SU-DHL-6 (cell line): ENCODE measurements around the gene FAAH2.
"Not testable (repeated sequence)": the region's sequence is repeated elsewhere in the genome, so short reads cannot be mapped to it uniquely, and the experiment has no call there.

ENCODE experiments used
- H2AFZ ChIP-seq: fragments of 200-600 bp; sonication (generic); 2 replicates; pipeline ENCODE4 v1.6.1; 2014; ENCODE audit warnings: low read depth, mild to moderate bottlenecking, moderate library complexity, mixed read lengths, antibody characterized with exemption, low read length; ENCODE audit not compliant: severe bottlenecking
- H3F3A ChIP-seq: fragments of 200-600 bp; shearing (Covaris generic); 2 replicates; pipeline ENCODE4 v1.6.0; 2016; ENCODE audit warnings: antibody characterized with exemption, mild to moderate bottlenecking; ENCODE audit not compliant: insufficient read depth
- H3K27ac ChIP-seq: fragments of 200-600 bp; sonication (generic); 2 replicates; pipeline ENCODE4 v1.5.1; 2016; ENCODE audit warnings: low read depth, mild to moderate bottlenecking, low read length, moderate library complexity, mixed read lengths
- H3K27me3 ChIP-seq: fragments of 200-600 bp; sonication (generic), shearing (Covaris generic); 2 replicates; pipeline ENCODE4 v1.6.0; 2014; ENCODE audit warnings: mild to moderate bottlenecking, low read length
- H3K36me3 ChIP-seq: fragments of 200-600 bp; sonication (generic); 2 replicates; pipeline ENCODE4 v1.6.1; 2014; ENCODE audit warnings: mild to moderate bottlenecking, low read length, mixed read lengths
- H3K4me2 ChIP-seq: fragments of 300-600, 200-600 bp; shearing (Covaris generic), sonication (generic); 2 replicates; pipeline ENCODE4 v1.6.0; 2014; ENCODE audit warnings: low read length, low read depth, mild to moderate bottlenecking; ENCODE audit not compliant: poor library complexity, severe bottlenecking
- H3K4me3 ChIP-seq: fragments of 200-600 bp; sonication (generic); 2 replicates; pipeline ENCODE4 v1.5.1; 2014; ENCODE audit warnings: antibody characterized with exemption, low read length, mild to moderate bottlenecking, mixed read lengths; ENCODE audit not compliant: insufficient read depth, poor library complexity, severe bottlenecking
- H3K79me2 ChIP-seq: fragments of 200-600 bp; sonication (generic); 2 replicates; pipeline ENCODE4 v1.6.1; 2014; ENCODE audit warnings: mild to moderate bottlenecking, low read length, moderate library complexity; ENCODE audit not compliant: insufficient read depth
- H3K9ac ChIP-seq: fragments of 200-600 bp; sonication (generic); 2 replicates; pipeline ENCODE4 v1.7.0; 2014; ENCODE audit warnings: mild to moderate bottlenecking, low read length
- H3K9me2 ChIP-seq: fragments of 200-600 bp; sonication (generic); replicated peaks from 2 replicates; pipeline ENCODE4 v1.6.1; 2014; ENCODE audit warnings: low read length; ENCODE audit not compliant: insufficient read depth
- H3K9me3 ChIP-seq: fragments of 200-600 bp; sonication (generic); 2 replicates; pipeline ENCODE4 v1.6.1; 2014; ENCODE audit warnings: low read length, mixed read lengths; ENCODE audit not compliant: insufficient read depth
- H4K20me1 ChIP-seq: fragments of 200-600 bp; sonication (generic); 2 replicates; pipeline ENCODE4 v1.6.1; 2014; ENCODE audit warnings: low read depth, mild to moderate bottlenecking, antibody characterized with exemption, low read length, moderate library complexity, mixed read lengths
- CTCF ChIP-seq: fragments of 200-600 bp; sonication (generic); IDR thresholded peaks from one replicate; pipeline ENCODE4 v1.5.1; 2017; ENCODE audit warnings: antibody characterized with exemption, mild to moderate bottlenecking, low read length, moderate library complexity; ENCODE audit not compliant: insufficient read depth, poor library complexity, severe bottlenecking
- EZH2phosphoT487 ChIP-seq: fragments of 200-600 bp; sonication (generic), shearing (Covaris generic); conservative IDR thresholded peaks from 2 replicates; pipeline ENCODE4 v1.6.1; 2018; ENCODE audit warnings: mild to moderate bottlenecking, antibody characterized with exemption, low read length, moderate library complexity, mixed read lengths

The FAAH2 gene

GRCh38 chrX:57368158-57368557 lies 81.7 kb downstream of the FAAH2 start:
- no peaks in the 10 kb centered on the region for H3F3A ChIP-seq
- H3K9me2 ChIP-seq: no peaks in the 10 kb centered on the region
- no peaks in the 10 kb centered on the region for H3K27me3 ChIP-seq
- no peak overlapping the region for H3K4me2 ChIP-seq
- H3K9ac ChIP-seq: no peak overlapping the region
- TF ChIP-seq CTCF: no peak
- TF ChIP-seq EZH2phosphoT487: no peak
- H3K4me3 ChIP-seq: no peak overlapping the region
- H3K9me3 ChIP-seq: no peaks in the 10 kb centered on the region
- H3K27ac ChIP-seq: no peak overlapping the region
- no peaks in the 10 kb centered on the region for H3K79me2 ChIP-seq
- no peak overlapping the region for H2AFZ ChIP-seq
- no peaks in the 10 kb centered on the region for H3K36me3 ChIP-seq
- H4K20me1 ChIP-seq: no peaks in the 10 kb centered on the region

DNA sequence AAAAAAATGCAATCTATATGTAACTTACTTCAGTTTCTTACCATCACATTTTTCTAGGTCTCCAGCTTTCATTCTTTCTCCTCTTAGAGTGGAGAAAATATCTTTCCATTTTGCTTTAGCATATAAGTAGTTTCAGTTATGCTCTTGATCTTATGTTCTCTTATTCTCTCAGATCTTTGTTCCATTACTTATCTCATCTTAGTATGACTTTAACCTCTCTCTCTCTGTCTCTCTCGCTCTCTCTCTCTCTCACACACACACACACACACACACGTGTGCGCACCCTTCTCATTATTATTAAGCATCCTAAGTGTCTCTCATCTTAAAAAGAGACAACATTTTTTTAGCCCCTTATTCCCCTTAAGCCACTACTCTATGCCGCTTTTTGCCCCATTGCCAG lies 92.8 kb downstream of the FAAH2 start:
- H3K79me2 ChIP-seq: no peaks in the 10 kb centered on the region
- H3K9me2 ChIP-seq: no peaks in the 10 kb centered on the region
- no peaks in the 10 kb centered on the region for H3K27me3 ChIP-seq
- H3K4me3 ChIP-seq: no peak overlapping the region
- no peak overlapping the region for H2AFZ ChIP-seq
- no peak overlapping the region for H3K4me2 ChIP-seq
- no peaks in the 10 kb centered on the region for H3K36me3 ChIP-seq
- no peaks in the 10 kb centered on the region for H4K20me1 ChIP-seq
- no peaks in the 10 kb centered on the region for H3F3A ChIP-seq
- no peaks in the 10 kb centered on the region for H3K9me3 ChIP-seq
- H3K27ac ChIP-seq: no peak overlapping the region
- TF ChIP-seq CTCF (no peak), EZH2phosphoT487 (no peak)
- H3K9ac ChIP-seq: no peak overlapping the region

DNA sequence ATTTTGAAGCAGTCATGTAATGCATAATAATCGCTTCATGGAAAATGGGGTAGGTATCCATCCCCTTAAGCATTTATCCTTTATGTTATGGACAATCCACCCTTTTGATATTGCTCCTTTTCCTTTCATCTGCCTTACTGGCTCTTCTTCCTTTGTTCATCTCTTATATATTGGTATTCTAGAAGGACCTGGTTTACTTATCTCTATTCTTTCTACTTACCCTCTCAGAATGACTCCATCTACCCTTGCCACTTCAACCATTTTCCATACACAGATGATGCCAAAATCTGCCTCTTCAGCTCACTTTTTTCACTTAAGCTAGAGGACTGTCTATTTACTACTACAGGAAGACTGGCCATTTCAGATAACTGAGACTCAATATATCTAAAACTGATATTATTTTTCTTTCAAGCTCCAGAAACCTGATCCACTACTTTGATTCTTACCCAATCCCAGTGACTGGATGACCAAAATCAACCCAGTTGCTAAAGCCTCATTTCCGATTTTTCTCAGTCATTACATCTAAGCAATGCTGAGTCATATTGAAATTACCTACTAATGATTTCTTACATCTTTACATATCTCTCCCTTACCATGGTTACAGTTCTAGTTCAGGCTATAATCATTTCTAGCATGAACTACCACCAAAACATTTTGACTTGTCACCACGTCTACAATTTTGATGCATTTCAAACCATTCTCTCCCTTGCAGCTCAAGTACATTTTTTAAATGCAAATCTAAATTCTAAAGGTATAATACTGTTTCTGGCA lies 93.7 kb downstream of the FAAH2 start:
- no peaks in the 10 kb centered on the region for H3K27me3 ChIP-seq
- H3K27ac ChIP-seq: no peak overlapping the region
- H3K4me3 ChIP-seq: no peak overlapping the region
- H2AFZ ChIP-seq: no peak overlapping the region
- H3F3A ChIP-seq: no peaks in the 10 kb centered on the region
- no peak overlapping the region for H3K9ac ChIP-seq
- no peak overlapping the region for H3K4me2 ChIP-seq
- no peaks in the 10 kb centered on the region for H3K79me2 ChIP-seq
- H3K36me3 ChIP-seq: no peaks in the 10 kb centered on the region
- no peaks in the 10 kb centered on the region for H4K20me1 ChIP-seq
- no peaks in the 10 kb centered on the region for H3K9me3 ChIP-seq
- TF ChIP-seq EZH2phosphoT487 (no peak), CTCF (no peak)
- H3K9me2 ChIP-seq: no peaks in the 10 kb centered on the region

DNA sequence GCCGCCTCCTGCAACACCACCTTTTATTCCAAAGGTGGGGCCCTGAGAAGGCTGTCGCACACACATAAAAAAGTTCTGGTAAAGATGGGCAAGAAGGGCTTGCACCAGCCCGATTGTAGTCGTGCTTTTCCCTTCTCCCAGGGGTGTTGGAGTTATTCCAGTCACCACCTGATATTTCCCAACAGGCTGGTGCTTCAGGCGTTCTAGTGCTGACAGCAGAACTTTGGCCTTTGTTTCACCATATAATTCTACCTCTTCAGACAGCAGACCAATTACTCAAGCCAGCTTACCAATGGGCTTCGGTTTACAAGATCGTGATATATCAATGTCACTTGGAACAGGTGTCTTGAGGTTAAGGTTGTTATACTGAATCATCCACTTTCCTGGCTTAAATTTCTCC lies 107.7 kb downstream of the FAAH2 start:
- H4K20me1 ChIP-seq, H3K4me3 ChIP-seq, H3K79me2 ChIP-seq, H3F3A ChIP-seq, H3K9ac ChIP-seq, H3K9me2 ChIP-seq, H3K4me2 ChIP-seq, H3K27me3 ChIP-seq, H2AFZ ChIP-seq, H3K36me3 ChIP-seq, H3K9me3 ChIP-seq, H3K27ac ChIP-seq: not testable (repeated sequence)

- H3K9me3 ChIP-seq, H4K20me1 ChIP-seq, H3K9ac ChIP-seq, H3K9me2 ChIP-seq, H3K4me3 ChIP-seq, H3K27me3 ChIP-seq, H2AFZ ChIP-seq, H3K79me2 ChIP-seq, H3K4me2 ChIP-seq, H3K27ac ChIP-seq, H3F3A ChIP-seq, H3K36me3 ChIP-seq: not testable (repeated sequence)
These were observed 116.7 kb downstream of the FAAH2 start for GRCh38 chrX:57403191-57403590.
